HepG2 (cell line): ENCODE measurements around the gene BICRA. TPM values are rescaled to one million over a fixed set of nuclear protein-coding genes. Genes with fewer than 3 reads are reported as not detected.

ENCODE experiments used
- CBX5 ChIP-seq: sonication (generic); formaldehyde crosslinking; IDR thresholded peaks from 2 replicates; pipeline ENCODE4 v1.4.0; 2020; ENCODE audit warnings: missing genetic modification reagents, borderline replicate concordance
- HOXA3 ChIP-seq: sonication (generic); formaldehyde crosslinking; IDR thresholded peaks from 2 replicates; pipeline ENCODE4 v1.5.0; 2020; ENCODE audit warnings: missing genetic modification reagents
- MAZ ChIP-seq, 2 experiments: sonication (generic) in 1 of 2; formaldehyde crosslinking in 1 of 2; IDR thresholded peaks; 2 replicates each; pipeline versions ENCODE4 v1.5.0 to v1.6.1; 2012 to 2020; ENCODE audit warnings: low read depth in 2 of 2, mild to moderate bottlenecking in 2 of 2, borderline replicate concordance in 1 of 2, improper control_type of control experiment in 1 of 2, low read length in 1 of 2, missing genetic modification reagents in 1 of 2, moderate library complexity in 1 of 2
- MTF1 ChIP-seq: sonication (generic); formaldehyde crosslinking; IDR thresholded peaks from 2 replicates; pipeline ENCODE4 v1.5.0; 2020; ENCODE audit warnings: missing genetic modification reagents
- MXD4 ChIP-seq: IDR thresholded peaks from 2 replicates; pipeline ENCODE4 v1.6.1; 2016; ENCODE audit warnings: mild to moderate bottlenecking, missing biosample characterization, missing genetic modification reagents
- NFE2L2 ChIP-seq: fragments of 150-350 bp; IDR thresholded peaks from 2 replicates; pipeline ENCODE4 v1.6.1; 2014; ENCODE audit warnings: low read length
- PHF21A ChIP-seq: sonication (generic); formaldehyde crosslinking; IDR thresholded peaks from 2 replicates; pipeline ENCODE4 v1.5.0; 2020; ENCODE audit warnings: mild to moderate bottlenecking, missing genetic modification reagents
- SETDB1 ChIP-seq: sonication (generic); formaldehyde crosslinking; IDR thresholded peaks from 2 replicates; pipeline ENCODE4 v1.5.1; 2020; ENCODE audit warnings: missing genetic modification reagents, mild to moderate bottlenecking, borderline replicate concordance
- TCF7L2 ChIP-seq: IDR thresholded peaks from 2 replicates; pipeline ENCODE4 v1.6.1; 2011; ENCODE audit warnings: mild to moderate bottlenecking, low read depth, low read length, moderate library complexity
- ZNF207 ChIP-seq: fragments of 450-650 bp; IDR thresholded peaks from 2 replicates; pipeline ENCODE4 v1.6.1; 2016; ENCODE audit warnings: antibody characterized with exemption, borderline replicate concordance
- ZNF335 ChIP-seq: sonication (generic); formaldehyde crosslinking; IDR thresholded peaks from 2 replicates; pipeline ENCODE4 v1.4.0; 2020; ENCODE audit warnings: missing genetic modification reagents
- ZNF782 ChIP-seq: sonication (generic); formaldehyde crosslinking; IDR thresholded peaks from 2 replicates; pipeline ENCODE4 v1.4.0; 2020; ENCODE audit warnings: missing genetic modification reagents, mild to moderate bottlenecking, borderline replicate concordance
- ZSCAN21 ChIP-seq: sonication (generic); formaldehyde crosslinking; IDR thresholded peaks from 2 replicates; pipeline ENCODE4 v1.8.0; 2022; ENCODE audit warnings: mild to moderate bottlenecking, missing genetic modification reagents, moderate library complexity, borderline replicate concordance
- polyA plus RNA-seq, 8 experiments: library from polyadenylated mRNA; depleted of rRNA in 3 of 8; stranded (reverse) in 7 of 8; unstranded in 1 of 8; fragments of >200 nt; fragmentation: Illumina TruSeq in 4 of 8; extraction: Trizol in 4 of 8; gene quantifications; 2 replicates each; pipeline versions ENCODE4 v1.2.1 to v1.2.3, GENCODE V29; 2011 to 2016; ENCODE audit warnings: low read depth in 4 of 8, missing spikeins in 1 of 8, mixed read lengths in 1 of 8; ENCODE audit not compliant: insufficient read depth in 1 of 8
- total RNA-seq, 5 experiments: library from RNA; depleted of rRNA; stranded (reverse); fragments of >200 nt; fragmentation: Illumina TruSeq; extraction: Trizol; gene quantifications; 2 replicates each; pipeline ENCODE4 v1.2.3, GENCODE V29; 2016; ENCODE audit warnings: low read depth in 1 of 5
- TF ChIP-seq, protein P1 (sequence below): IDR thresholded peaks from 2 replicates; pipeline ENCODE4 v1.6.1; 2016; ENCODE audit warnings: mild to moderate bottlenecking
- TF ChIP-seq, protein P2 (sequence below): sonication (generic); formaldehyde crosslinking; IDR thresholded peaks from 2 replicates; pipeline ENCODE4 v1.5.0; 2020; ENCODE audit warnings: missing genetic modification reagents, mild to moderate bottlenecking, borderline replicate concordance
- TF ChIP-seq, protein P3 (sequence below): sonication (generic); formaldehyde crosslinking; IDR thresholded peaks from 2 replicates; pipeline ENCODE4 v1.8.0; 2022; ENCODE audit warnings: mild to moderate bottlenecking, missing genetic modification reagents; ENCODE audit not compliant: insufficient replicate concordance
- TF ChIP-seq, protein P4 (sequence below): sonication (generic); formaldehyde crosslinking; IDR thresholded peaks from 2 replicates; pipeline ENCODE4 v1.5.0; 2020; ENCODE audit warnings: mild to moderate bottlenecking, missing genetic modification reagents
- TF ChIP-seq, protein P5 (sequence below): sonication (generic); formaldehyde crosslinking; IDR thresholded peaks from 2 replicates; pipeline ENCODE4 v1.4.0; 2020; ENCODE audit warnings: missing genetic modification reagents

The BICRA gene
- total and polyA plus RNA-seq, 2 of the 13 experiments (the other 11 are each of a cell fraction or from before 2014, with no cell fraction given) = 0.55 to 0.71 TPM

DNA sequence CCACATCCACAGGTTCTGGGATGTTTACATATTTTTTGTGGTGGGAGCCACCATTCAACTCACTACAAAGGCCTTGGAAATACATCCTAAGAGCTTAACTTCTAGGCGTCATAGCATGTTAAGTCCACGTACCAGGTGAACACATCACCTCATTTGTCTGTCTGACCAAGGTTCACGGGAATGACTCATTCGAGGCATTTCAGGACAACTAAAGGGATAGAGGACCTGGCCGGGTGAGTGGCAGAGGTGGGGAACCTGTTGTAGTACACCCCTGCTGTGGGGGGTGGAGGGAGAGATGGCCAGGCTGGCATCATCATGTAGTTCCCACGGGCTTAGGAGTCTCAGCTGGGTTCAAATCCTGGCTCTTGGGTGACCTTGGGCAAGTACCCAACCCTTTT is 51.5 kb downstream of the BICRA start (continued):
- TF ChIP-seq, protein P1, sequence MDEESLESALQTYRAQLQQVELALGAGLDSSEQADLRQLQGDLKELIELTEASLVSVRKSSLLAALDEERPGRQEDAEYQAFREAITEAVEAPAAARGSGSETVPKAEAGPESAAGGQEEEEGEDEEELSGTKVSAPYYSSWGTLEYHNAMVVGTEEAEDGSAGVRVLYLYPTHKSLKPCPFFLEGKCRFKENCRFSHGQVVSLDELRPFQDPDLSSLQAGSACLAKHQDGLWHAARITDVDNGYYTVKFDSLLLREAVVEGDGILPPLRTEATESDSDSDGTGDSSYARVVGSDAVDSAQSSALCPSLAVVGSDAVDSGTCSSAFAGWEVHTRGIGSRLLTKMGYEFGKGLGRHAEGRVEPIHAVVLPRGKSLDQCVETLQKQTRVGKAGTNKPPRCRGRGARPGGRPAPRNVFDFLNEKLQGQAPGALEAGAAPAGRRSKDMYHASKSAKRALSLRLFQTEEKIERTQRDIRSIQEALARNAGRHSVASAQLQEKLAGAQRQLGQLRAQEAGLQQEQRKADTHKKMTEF = 0 out of 2 replicates have a peak, but pooled peaks have one; percentile 20
- no peak for TF ChIP-seq MXD4
- TF ChIP-seq, protein P2, sequence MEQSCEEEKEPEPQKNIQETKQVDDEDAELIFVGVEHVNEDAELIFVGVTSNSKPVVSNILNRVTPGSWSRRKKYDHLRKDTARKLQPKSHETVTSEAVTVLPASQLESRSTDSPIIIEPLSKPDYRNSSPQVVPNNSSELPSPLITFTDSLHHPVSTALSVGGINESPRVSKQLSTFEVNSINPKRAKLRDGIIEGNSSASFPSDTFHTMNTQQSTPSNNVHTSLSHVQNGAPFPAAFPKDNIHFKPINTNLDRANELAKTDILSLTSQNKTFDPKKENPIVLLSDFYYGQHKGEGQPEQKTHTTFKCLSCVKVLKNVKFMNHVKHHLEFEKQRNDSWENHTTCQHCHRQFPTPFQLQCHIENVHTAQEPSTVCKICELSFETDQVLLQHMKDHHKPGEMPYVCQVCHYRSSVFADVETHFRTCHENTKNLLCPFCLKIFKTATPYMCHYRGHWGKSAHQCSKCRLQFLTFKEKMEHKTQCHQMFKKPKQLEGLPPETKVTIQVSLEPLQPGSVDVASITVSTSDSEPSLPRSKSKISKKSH (CRISPR knock-in tag) = no peak
- TF ChIP-seq ZNF782 (CRISPR knock-in tag) = no peak
- TF ChIP-seq NFE2L2 = no peak
- TF ChIP-seq, protein P3, sequence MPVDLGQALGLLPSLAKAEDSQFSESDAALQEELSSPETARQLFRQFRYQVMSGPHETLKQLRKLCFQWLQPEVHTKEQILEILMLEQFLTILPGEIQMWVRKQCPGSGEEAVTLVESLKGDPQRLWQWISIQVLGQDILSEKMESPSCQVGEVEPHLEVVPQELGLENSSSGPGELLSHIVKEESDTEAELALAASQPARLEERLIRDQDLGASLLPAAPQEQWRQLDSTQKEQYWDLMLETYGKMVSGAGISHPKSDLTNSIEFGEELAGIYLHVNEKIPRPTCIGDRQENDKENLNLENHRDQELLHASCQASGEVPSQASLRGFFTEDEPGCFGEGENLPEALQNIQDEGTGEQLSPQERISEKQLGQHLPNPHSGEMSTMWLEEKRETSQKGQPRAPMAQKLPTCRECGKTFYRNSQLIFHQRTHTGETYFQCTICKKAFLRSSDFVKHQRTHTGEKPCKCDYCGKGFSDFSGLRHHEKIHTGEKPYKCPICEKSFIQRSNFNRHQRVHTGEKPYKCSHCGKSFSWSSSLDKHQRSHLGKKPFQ (CRISPR knock-in tag) = peak; percentile 38
- TF ChIP-seq, protein P4, sequence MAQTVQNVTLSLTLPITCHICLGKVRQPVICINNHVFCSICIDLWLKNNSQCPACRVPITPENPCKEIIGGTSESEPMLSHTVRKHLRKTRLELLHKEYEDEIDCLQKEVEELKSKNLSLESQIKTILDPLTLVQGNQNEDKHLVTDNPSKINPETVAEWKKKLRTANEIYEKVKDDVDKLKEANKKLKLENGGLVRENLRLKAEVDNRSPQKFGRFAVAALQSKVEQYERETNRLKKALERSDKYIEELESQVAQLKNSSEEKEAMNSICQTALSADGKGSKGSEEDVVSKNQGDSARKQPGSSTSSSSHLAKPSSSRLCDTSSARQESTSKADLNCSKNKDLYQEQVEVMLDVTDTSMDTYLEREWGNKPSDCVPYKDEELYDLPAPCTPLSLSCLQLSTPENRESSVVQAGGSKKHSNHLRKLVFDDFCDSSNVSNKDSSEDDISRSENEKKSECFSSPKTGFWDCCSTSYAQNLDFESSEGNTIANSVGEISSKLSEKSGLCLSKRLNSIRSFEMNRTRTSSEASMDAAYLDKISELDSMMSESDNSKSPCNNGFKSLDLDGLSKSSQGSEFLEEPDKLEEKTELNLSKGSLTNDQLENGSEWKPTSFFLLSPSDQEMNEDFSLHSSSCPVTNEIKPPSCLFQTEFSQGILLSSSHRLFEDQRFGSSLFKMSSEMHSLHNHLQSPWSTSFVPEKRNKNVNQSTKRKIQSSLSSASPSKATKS (CRISPR knock-in tag) = no peak
- TF ChIP-seq SETDB1 (CRISPR knock-in tag) = no peak
- no peak for TF ChIP-seq CBX5 (CRISPR knock-in tag)
- no peak for TF ChIP-seq TCF7L2
- no peak for TF ChIP-seq ZSCAN21 (CRISPR knock-in tag)
- no peak for TF ChIP-seq ZNF207
- peak; percentile 17; the same call in 1 of the 2 replicates for TF ChIP-seq HOXA3 (CRISPR knock-in tag)
- no peak for TF ChIP-seq MTF1 (CRISPR knock-in tag)
- no peak for TF ChIP-seq PHF21A (CRISPR knock-in tag)
- TF ChIP-seq, protein P5, sequence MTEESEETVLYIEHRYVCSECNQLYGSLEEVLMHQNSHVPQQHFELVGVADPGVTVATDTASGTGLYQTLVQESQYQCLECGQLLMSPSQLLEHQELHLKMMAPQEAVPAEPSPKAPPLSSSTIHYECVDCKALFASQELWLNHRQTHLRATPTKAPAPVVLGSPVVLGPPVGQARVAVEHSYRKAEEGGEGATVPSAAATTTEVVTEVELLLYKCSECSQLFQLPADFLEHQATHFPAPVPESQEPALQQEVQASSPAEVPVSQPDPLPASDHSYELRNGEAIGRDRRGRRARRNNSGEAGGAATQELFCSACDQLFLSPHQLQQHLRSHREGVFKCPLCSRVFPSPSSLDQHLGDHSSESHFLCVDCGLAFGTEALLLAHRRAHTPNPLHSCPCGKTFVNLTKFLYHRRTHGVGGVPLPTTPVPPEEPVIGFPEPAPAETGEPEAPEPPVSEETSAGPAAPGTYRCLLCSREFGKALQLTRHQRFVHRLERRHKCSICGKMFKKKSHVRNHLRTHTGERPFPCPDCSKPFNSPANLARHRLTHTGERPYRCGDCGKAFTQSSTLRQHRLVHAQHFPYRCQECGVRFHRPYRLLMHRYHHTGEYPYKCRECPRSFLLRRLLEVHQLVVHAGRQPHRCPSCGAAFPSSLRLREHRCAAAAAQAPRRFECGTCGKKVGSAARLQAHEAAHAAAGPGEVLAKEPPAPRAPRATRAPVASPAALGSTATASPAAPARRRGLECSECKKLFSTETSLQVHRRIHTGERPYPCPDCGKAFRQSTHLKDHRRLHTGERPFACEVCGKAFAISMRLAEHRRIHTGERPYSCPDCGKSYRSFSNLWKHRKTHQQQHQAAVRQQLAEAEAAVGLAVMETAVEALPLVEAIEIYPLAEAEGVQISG = no peak
- no peak for TF ChIP-seq MAZ (IDR thresholded peaks at IDR 0.05; ENCODE audit: borderline replicate concordance, low read depth, low read length)
- no peak for TF ChIP-seq MAZ (CRISPR knock-in tag; IDR thresholded peaks at IDR 0.05; ENCODE audit: low read depth)
- 0 out of 2 replicates have a peak, but pooled peaks have one; percentile 59 for TF ChIP-seq ZNF335 (CRISPR knock-in tag)
